Activated CD8-positive, alpha-beta memory T cell treated with anti-CD3 and anti-CD28 coated beads for 48 hours (primary cell): ENCODE results near the gene PHB1.
"Not testable (repeated sequence)": the region's sequence is repeated elsewhere in the genome, so short reads cannot be mapped to it uniquely, and the experiment has no call there.

Experiments used
- DNase-seq, 3 experiments: peaks; one replicate each; pipeline ENCODE4 v3.0.0-alpha.2; 2020; ENCODE audit warnings: low read depth in 2 of 3, low spot score in 2 of 3

Gene PHB1

DNA sequence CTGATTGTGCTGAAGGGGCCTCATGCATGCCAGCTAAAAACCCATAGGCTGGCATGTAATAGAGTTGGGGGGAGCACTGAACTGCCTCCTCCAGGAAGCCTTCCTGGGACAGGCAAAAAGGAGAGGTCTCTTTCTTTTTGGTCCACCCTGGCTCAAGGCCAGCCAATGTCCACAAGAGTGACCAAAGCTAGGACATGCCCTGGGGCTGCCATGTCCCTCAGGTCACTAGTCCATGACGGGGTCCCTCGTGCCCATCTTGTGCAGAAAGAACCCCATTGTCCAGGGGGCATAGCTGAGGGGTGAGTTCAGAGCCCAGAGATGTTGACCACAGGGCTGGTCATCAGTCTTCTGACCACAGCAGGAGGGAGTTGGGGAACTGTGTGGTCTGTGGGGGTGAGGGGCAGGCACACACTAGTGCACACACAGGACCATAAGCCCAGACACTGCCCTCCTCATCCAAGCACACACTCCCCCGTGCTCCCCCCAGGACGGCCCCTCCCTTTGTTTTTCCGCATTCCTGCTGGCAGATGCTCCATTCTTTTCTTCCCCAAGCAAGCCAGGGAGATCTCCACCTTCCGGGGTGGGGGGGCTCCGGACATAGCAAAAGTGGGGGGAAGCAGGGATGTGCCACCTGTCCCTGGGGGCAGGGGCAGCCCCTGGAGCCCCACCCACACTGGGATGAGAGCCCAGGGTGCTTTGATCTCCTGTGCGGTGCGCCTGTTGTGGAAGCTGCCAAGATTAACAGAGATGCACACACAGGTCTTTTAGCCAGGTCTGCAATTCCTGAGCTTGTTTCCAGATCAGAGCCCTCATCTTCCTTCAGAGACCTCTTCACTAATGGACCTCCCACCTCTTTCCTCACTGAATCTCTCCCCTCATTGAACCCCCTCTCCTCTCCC, 25.2 kb upstream of the PHB1 start:
- no peak for DNase-seq

DNA sequence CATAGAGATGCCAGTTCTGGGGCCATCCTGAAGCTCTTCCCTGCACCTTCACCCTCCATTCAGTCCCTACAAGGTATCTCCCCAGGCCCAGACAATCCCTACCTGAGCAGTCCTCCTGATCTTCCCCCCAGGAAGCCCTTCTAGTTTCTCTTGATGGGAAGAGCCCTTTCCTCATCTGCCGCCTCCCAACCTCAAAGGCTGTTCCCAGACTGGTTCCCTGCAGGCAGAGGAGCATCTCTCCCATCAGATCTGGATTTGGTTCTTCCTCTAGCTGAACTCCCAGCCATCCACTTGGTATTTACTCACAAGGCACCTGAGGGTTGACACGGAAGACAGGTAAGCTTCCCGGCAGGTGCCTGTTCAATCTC, 24.6 kb upstream of the PHB1 start:
- DNase-seq = no peak

GRCh38 chr17:49438436-49439278, 24.0 kb upstream of the PHB1 start:
- DNase-seq = no peak

GRCh38 chr17:49437696-49438435, 23.2 kb upstream of the PHB1 start:
- DNase-seq = no peak

DNA sequence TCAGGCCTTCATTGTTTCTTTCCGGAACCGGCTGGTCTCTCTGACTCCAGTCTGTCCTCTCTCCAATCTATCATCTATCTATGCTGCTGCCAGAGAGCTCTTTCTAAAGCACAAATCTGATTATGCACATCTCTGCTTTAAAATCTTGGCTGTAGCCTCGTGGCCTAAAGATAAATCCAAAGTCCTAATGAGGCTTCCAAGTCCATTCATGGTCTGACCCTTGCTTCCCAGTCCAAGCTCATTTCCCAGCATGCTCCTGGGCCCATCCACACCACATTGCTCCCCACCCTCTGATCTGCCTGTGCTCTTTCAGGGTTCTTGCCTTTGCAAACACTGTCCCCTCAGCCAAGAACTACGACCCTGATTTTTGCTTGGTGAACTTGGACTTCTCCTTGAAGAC, 21.5 kb upstream of the PHB1 start:
- DNase-seq = no peak

- DNase-seq = no peak
Observed at GRCh38 chr17:49435671-49436029, 21.0 kb upstream of the PHB1 start.

GRCh38 chr17:49434821-49435670, 20.4 kb upstream of the PHB1 start:
- peak in 2 of 3 experiments; percentile 15 to 30 for DNase-seq

GRCh38 chr17:49433000-49433694, 18.5 kb upstream of the PHB1 start:
- DNase-seq = no peak

GRCh38 chr17:49431743-49432142, 17.1 kb upstream of the PHB1 start:
- no peak for DNase-seq

- no peak for DNase-seq
Observed at GRCh38 chr17:49425004-49425286, 10.3 kb upstream of the PHB1 start.

GRCh38 chr17:49424276-49425003, 9.8 kb upstream of the PHB1 start:
- not testable (repeated sequence) for DNase-seq

DNA sequence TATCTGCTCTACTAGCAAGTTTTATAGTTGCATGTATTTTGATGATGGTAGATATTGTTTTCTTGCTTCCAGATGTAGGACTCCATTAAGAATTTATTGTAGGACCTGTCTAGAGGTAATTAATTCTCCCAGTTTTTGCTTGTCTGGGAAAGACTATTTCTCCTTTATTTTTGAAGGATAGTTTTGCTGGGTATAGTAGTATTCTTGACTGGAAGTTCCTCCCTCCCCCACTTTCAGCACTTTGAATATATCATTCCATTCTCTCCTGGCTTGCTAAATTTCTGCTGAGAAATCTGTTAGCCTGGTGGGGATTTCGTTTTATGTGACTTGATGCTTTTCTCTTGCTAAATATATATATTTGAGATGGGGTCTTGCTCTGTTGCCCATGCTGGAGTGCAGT, 8.0 kb upstream of the PHB1 start:
- no peak for DNase-seq

- not testable (repeated sequence) for DNase-seq
Observed at GRCh38 chr17:49419761-49420160, 5.1 kb upstream of the PHB1 start.

DNA sequence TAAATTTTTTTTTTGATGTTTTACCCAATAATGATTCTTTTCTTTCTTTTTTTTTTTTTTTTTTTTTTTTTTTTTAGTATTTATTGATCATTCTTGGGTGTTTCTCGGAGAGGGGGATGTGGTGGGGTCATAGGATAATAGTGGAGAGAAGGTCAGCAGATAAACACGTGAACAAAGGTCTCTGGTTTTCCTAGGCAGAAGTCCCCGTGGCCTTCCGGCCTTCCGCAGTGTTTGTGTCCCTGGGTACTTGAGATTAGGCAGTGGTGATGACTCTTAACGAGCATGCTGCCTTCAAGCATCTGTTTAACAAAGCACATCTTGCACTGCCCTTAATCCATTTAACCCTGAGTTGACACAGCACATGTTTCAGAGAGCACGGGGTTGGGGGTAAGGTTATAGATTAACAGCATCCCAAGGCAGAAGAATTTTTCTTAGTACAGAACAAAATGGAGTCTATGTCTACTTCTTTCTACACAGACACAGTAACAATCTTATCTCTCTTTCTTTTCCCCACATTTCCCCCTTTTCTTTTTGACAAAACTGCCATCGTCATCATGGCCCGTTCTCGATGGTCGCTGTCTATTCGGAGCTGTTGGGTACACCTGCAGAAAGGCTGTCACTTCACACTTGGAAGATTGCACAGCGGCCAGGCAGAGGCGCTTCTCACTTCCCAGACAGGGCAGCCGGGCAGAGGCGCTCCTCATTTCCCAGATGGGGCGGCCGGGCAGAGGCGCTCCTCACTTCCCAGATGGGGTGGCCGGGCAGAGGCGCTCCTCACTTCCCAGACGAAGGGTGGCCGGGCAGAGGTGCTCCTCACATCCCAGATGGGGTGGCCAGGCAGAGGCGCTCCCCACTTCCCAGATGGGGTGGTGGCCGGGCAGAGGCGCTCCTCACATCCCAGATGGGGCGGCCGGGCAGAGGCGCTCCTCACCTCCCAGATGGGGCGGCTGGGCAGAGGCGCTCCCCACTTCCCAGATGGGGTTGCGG, 4.4 kb upstream of the PHB1 start:
- DNase-seq = not testable (repeated sequence)

- DNase-seq = no peak
Observed at GRCh38 chr17:49414271-49414621, 436 bp downstream of the PHB1 start.

GRCh38 chr17:49409066-49409465, 5.6 kb downstream of the PHB1 start:
- no peak for DNase-seq

DNA sequence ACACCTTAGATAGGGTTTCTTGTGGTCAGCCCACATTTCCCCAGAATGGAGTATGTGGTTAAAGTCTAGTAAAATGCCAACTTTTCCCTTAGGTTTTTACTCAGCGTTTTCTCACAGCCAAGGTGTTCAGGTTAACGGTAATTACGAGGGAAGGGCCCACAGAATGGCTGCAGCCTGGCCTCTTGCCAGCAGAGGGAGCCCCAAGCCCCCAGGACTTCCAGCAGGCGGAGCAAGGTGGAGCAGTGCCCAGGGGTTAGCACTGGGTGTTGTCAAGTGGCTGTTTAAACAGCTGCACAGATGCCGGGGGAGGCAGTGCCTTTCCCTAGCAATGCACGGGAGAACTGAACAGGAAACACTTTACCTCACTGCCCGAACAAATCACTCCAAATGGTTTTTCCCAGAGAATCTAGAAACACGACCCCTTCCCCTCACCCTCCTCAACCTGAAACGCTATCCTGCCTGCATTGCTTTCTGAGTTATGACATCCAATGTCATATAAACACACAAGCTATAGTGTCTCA, 6.6 kb downstream of the PHB1 start:
- DNase-seq = peak; percentile 66 to 87 (median 67)

- no peak for DNase-seq
Observed at GRCh38 chr17:49407086-49407485, 7.6 kb downstream of the PHB1 start.
